H9 (cell line): ENCODE measurements around the gene TBC1D12. TPM values are rescaled to one million over a fixed set of nuclear protein-coding genes. Genes with fewer than 3 reads are reported as not detected.

Source experiments
- DNase-seq: peaks from one replicate; pipeline ENCODE4 v3.0.0-alpha.2; 2017
- H2AFZ ChIP-seq: one replicate; pipeline ENCODE4 v1.6.1; 2013; ENCODE audit warnings: mild to moderate bottlenecking, low read length, control low read depth, moderate library complexity
- H2AK5ac ChIP-seq: 2 replicates; pipeline ENCODE4 v1.6.1; 2013; ENCODE audit warnings: low read length, control low read depth, mixed read lengths; ENCODE audit not compliant: insufficient read length
- H2BK120ac ChIP-seq: one replicate; pipeline ENCODE4 v1.6.1; 2013; ENCODE audit warnings: low read depth, mild to moderate bottlenecking, low read length, control low read depth, inconsistent platforms; ENCODE audit not compliant: poor library complexity, severe bottlenecking
- H2BK12ac ChIP-seq: 2 replicates; pipeline ENCODE4 v1.6.1; 2013; ENCODE audit warnings: low read length, control low read depth, mixed read lengths, low read depth; ENCODE audit not compliant: insufficient read length
- H2BK15ac ChIP-seq: 2 replicates; pipeline ENCODE4 v1.6.1; 2013; ENCODE audit warnings: low read depth, low read length, control low read depth
- H2BK20ac ChIP-seq: one replicate; pipeline ENCODE4 v1.6.1; 2013; ENCODE audit warnings: low read depth, mild to moderate bottlenecking, low read length, control low read depth, inconsistent platforms; ENCODE audit not compliant: poor library complexity, severe bottlenecking
- H2BK5ac ChIP-seq: 2 replicates; pipeline ENCODE4 v1.6.1; 2013; ENCODE audit warnings: low read length, control low read depth, mixed read lengths; ENCODE audit not compliant: insufficient read length
- H3K14ac ChIP-seq: 2 replicates; pipeline ENCODE4 v1.6.1; 2013; ENCODE audit warnings: low read length, control low read depth; ENCODE audit not compliant: insufficient read depth
- H3K18ac ChIP-seq: 2 replicates; pipeline ENCODE4 v1.6.1; 2013; ENCODE audit warnings: low read depth, mild to moderate bottlenecking, mixed read lengths, low read length, control low read depth; ENCODE audit not compliant: insufficient read length
- H3K23ac ChIP-seq: 2 replicates; pipeline ENCODE4 v1.6.1; 2013; ENCODE audit warnings: low read length, control low read depth, mixed read lengths, low read depth; ENCODE audit not compliant: insufficient read length
- H3K23me2 ChIP-seq: 2 replicates; pipeline ENCODE4 v1.6.1; 2013; ENCODE audit warnings: low read depth, mild to moderate bottlenecking, mixed read lengths, low read length, control low read depth; ENCODE audit not compliant: insufficient read length, poor library complexity, severe bottlenecking
- H3K27ac ChIP-seq: 2 replicates; pipeline ENCODE4 v1.5.1; 2013; ENCODE audit warnings: low read length, control low read depth, mixed read lengths, low read depth; ENCODE audit not compliant: insufficient read length
- H3K27me3 ChIP-seq: 2 replicates; pipeline ENCODE4 v1.6.1; 2013; ENCODE audit warnings: low read length, control low read depth, inconsistent platforms; ENCODE audit not compliant: insufficient read depth
- H3K4ac ChIP-seq: 2 replicates; pipeline ENCODE4 v1.6.1; 2013; ENCODE audit warnings: low read depth, mild to moderate bottlenecking, control low read depth, inconsistent platforms, low read length, moderate library complexity
- H3K4me1 ChIP-seq: 2 replicates; pipeline ENCODE4 v1.6.1; 2013; ENCODE audit warnings: low read length, control low read depth, inconsistent platforms; ENCODE audit not compliant: insufficient read depth
- H3K4me2 ChIP-seq: 2 replicates; pipeline ENCODE4 v1.6.1; 2013; ENCODE audit warnings: low read length, control low read depth, mixed read lengths; ENCODE audit not compliant: insufficient read length, insufficient read depth
- H3K56ac ChIP-seq: 2 replicates; pipeline ENCODE4 v1.6.1; 2013; ENCODE audit warnings: low read depth, mild to moderate bottlenecking, mixed read lengths, low read length, control low read depth; ENCODE audit not compliant: insufficient read length
- H3K79me1 ChIP-seq: 2 replicates; pipeline ENCODE4 v1.6.1; 2013; ENCODE audit warnings: low read depth, mild to moderate bottlenecking, moderate library complexity, low read length, control low read depth, inconsistent platforms; ENCODE audit not compliant: insufficient read depth, poor library complexity, severe bottlenecking
- H3K79me2 ChIP-seq: 2 replicates; pipeline ENCODE4 v1.6.1; 2013; ENCODE audit warnings: low read length, control low read depth, inconsistent platforms; ENCODE audit not compliant: insufficient read depth
- H3K9ac ChIP-seq: 2 replicates; pipeline ENCODE4 v1.6.1; 2013; ENCODE audit warnings: low read length, control low read depth, mixed read lengths; ENCODE audit not compliant: insufficient read length; ENCODE audit errors: extremely low read depth
- H3K9me3 ChIP-seq: one replicate; pipeline ENCODE4 v1.6.1; 2013; ENCODE audit warnings: low read depth, low read length, inconsistent platforms; ENCODE audit not compliant: control insufficient read depth
- H3T11ph ChIP-seq: one replicate; pipeline ENCODE4 v1.6.1; 2013; ENCODE audit warnings: mild to moderate bottlenecking, low read length, control low read depth, inconsistent platforms
- H4K20me1 ChIP-seq: one replicate; pipeline ENCODE4 v1.6.1; 2013; ENCODE audit not compliant: control insufficient read depth, insufficient read length, insufficient read depth
- H4K5ac ChIP-seq: 2 replicates; pipeline ENCODE4 v1.6.1; 2013; ENCODE audit warnings: low read depth, mild to moderate bottlenecking, mixed read lengths, low read length, control low read depth; ENCODE audit not compliant: insufficient read length
- H4K8ac ChIP-seq: replicated peaks from 2 replicates; pipeline ENCODE4 v1.6.1; 2013; ENCODE audit warnings: low read length, control low read depth, mixed read lengths, low read depth; ENCODE audit not compliant: insufficient read length
- H4K91ac ChIP-seq: 2 replicates; pipeline ENCODE4 v1.6.1; 2013; ENCODE audit warnings: low read depth, mild to moderate bottlenecking, moderate library complexity, mixed read lengths, low read length, control low read depth; ENCODE audit not compliant: insufficient read length
- H3K27ac Mint-ChIP-seq, 3 experiments: 2 replicates in 2 of 3; 3 replicates in 1 of 3; pipeline ENCODE4 v1.8.0; 2020 to 2021; ENCODE audit warnings: mixed read lengths in 3 of 3, mild to moderate bottlenecking in 1 of 3, moderate library complexity in 1 of 3
- H3K27me3 Mint-ChIP-seq: 2 replicates; pipeline ENCODE4 v1.8.0; 2021; ENCODE audit warnings: low read depth, mild to moderate bottlenecking, moderate library complexity, mixed read lengths
- H3K36me3 Mint-ChIP-seq, 3 experiments: 2 replicates in 2 of 3; 3 replicates in 1 of 3; pipeline ENCODE4 v1.8.0; 2020 to 2021; ENCODE audit warnings: low read depth in 3 of 3, mixed read lengths in 3 of 3; ENCODE audit not compliant: insufficient read depth in 1 of 3
- H3K4me1 Mint-ChIP-seq, 2 experiments: 2 replicates each; pipeline ENCODE4 v1.8.0; 2020; ENCODE audit warnings: mixed read lengths in 2 of 2
- H3K4me3 Mint-ChIP-seq, 2 experiments: 2 replicates in 1 of 2; 3 replicates in 1 of 2; pipeline ENCODE4 v1.8.0; 2020 to 2021; ENCODE audit warnings: mild to moderate bottlenecking in 2 of 2, mixed read lengths in 2 of 2, moderate library complexity in 1 of 2
- H3K9me3 Mint-ChIP-seq, 2 experiments: 2 replicates in 1 of 2; 3 replicates in 1 of 2; pipeline ENCODE4 v1.8.0; 2020; ENCODE audit warnings: mild to moderate bottlenecking in 2 of 2, mixed read lengths in 2 of 2, moderate library complexity in 1 of 2
- total RNA-seq: library from RNA; stranded (reverse); gene quantifications from 2 replicates; pipeline ENCODE4 v1.2.1, GENCODE V29; 2021
- TF ChIP-seq, protein P1 (sequence below): fragments of 200-600 bp; sonication (generic); conservative IDR thresholded peaks from 3 replicates; pipeline ENCODE4 v1.8.0; 2021; ENCODE audit warnings: antibody characterized with exemption, mild to moderate bottlenecking

The TBC1D12 gene
- total RNA-seq, 1 experiment from 2014 or later: 2.0 TPM

- no peak overlapping the region for H3K27ac Mint-ChIP-seq
- no peak overlapping the region for H2BK20ac ChIP-seq
- H3K27me3 Mint-ChIP-seq: no peaks in the 10 kb centered on the region
- no peaks in the 10 kb centered on the region for H3K4me1 ChIP-seq
- no peak overlapping the region for H3K4me3 Mint-ChIP-seq
- DNase-seq: no peak
- H3K9me3 ChIP-seq: no peaks in the 10 kb centered on the region
- H3K18ac ChIP-seq: no peak overlapping the region
- H2BK12ac ChIP-seq: no peak overlapping the region
- no peak overlapping the region for H2BK5ac ChIP-seq
- no peak overlapping the region for H3T11ph ChIP-seq
- H4K20me1 ChIP-seq: no peaks in the 10 kb centered on the region
- H2AFZ ChIP-seq: no peak overlapping the region
- no peak overlapping the region for H4K8ac ChIP-seq
- peaks cover 10 to 17% of the 10 kb centered on the region in 2 experiments for H3K9me3 Mint-ChIP-seq
- no peaks in the 10 kb centered on the region for H3K4me1 Mint-ChIP-seq
- H3K79me1 ChIP-seq: no peaks in the 10 kb centered on the region
- TF ChIP-seq, protein P1, sequence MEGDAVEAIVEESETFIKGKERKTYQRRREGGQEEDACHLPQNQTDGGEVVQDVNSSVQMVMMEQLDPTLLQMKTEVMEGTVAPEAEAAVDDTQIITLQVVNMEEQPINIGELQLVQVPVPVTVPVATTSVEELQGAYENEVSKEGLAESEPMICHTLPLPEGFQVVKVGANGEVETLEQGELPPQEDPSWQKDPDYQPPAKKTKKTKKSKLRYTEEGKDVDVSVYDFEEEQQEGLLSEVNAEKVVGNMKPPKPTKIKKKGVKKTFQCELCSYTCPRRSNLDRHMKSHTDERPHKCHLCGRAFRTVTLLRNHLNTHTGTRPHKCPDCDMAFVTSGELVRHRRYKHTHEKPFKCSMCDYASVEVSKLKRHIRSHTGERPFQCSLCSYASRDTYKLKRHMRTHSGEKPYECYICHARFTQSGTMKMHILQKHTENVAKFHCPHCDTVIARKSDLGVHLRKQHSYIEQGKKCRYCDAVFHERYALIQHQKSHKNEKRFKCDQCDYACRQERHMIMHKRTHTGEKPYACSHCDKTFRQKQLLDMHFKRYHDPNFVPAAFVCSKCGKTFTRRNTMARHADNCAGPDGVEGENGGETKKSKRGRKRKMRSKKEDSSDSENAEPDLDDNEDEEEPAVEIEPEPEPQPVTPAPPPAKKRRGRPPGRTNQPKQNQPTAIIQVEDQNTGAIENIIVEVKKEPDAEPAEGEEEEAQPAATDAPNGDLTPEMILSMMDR: no peak
- H4K91ac ChIP-seq: no peak overlapping the region
- no peak overlapping the region for H3K23ac ChIP-seq
- H3K79me2 ChIP-seq: no peaks in the 10 kb centered on the region
- H3K4ac ChIP-seq: no peak overlapping the region
- H3K14ac ChIP-seq: no peak overlapping the region
- H4K5ac ChIP-seq: no peak overlapping the region
- H3K23me2 ChIP-seq: no peaks in the 10 kb centered on the region
- H3K56ac ChIP-seq: no peak overlapping the region
- H3K4me2 ChIP-seq: no peak overlapping the region
- H2BK15ac ChIP-seq: no peak overlapping the region
- H3K27ac ChIP-seq: no peak overlapping the region
- H3K9ac ChIP-seq: no peak overlapping the region
- peaks cover 3 to 6% (median 6%) of the 10 kb centered on the region in 3 experiments; a peak in 6 of 7 replicates for H3K36me3 Mint-ChIP-seq
- H3K27me3 ChIP-seq: no peaks in the 10 kb centered on the region
- H2AK5ac ChIP-seq: no peak overlapping the region
- H2BK120ac ChIP-seq: no peak overlapping the region
These were observed 79.1 kb downstream of the TBC1D12 start for GRCh38 chr10:94481410-94481809.
